IMR-90 (cell line): ENCODE results near the gene TMEM107.

Experiments
- BHLHE40 ChIP-seq: fragments of 150-350 bp; IDR thresholded peaks from 2 replicates; pipeline ENCODE4 v1.6.1; 2016; ENCODE audit warnings: mild to moderate bottlenecking, low read depth, low read length
- CEBPB ChIP-seq: IDR thresholded peaks from 2 replicates; pipeline ENCODE4 v1.6.1; 2012; ENCODE audit warnings: low read depth, low read length, improper control_type of control experiment
- CHD1 ChIP-seq: IDR thresholded peaks from 2 replicates; pipeline ENCODE4 v1.6.1; 2012; ENCODE audit warnings: low read depth, low read length, improper control_type of control experiment
- FOS ChIP-seq: fragments of 150-350 bp; IDR thresholded peaks from 2 replicates; pipeline ENCODE4 v1.6.1; 2016; ENCODE audit warnings: low read depth, low read length
- MAFK ChIP-seq: IDR thresholded peaks from 2 replicates; pipeline ENCODE4 v1.6.1; 2012; ENCODE audit warnings: low read depth, low read length, improper control_type of control experiment
- MAZ ChIP-seq: IDR thresholded peaks from 2 replicates; pipeline ENCODE4 v1.6.1; 2012; ENCODE audit warnings: low read depth, mild to moderate bottlenecking, low read length, improper control_type of control experiment, moderate library complexity, borderline replicate concordance
- MXI1 ChIP-seq: IDR thresholded peaks from 2 replicates; pipeline ENCODE4 v1.6.1; 2012; ENCODE audit warnings: low read depth, mild to moderate bottlenecking, low read length, moderate library complexity, borderline replicate concordance
- POLR2A ChIP-seq: IDR thresholded peaks from 2 replicates; pipeline ENCODE4 v1.6.1; 2012; ENCODE audit warnings: mild to moderate bottlenecking, low read depth, low read length
- RAD21 ChIP-seq: IDR thresholded peaks from 2 replicates; pipeline ENCODE4 v1.6.1; 2012; ENCODE audit warnings: low read length, improper control_type of control experiment
- RFX5 ChIP-seq: IDR thresholded peaks from 2 replicates; pipeline ENCODE4 v1.8.0; 2012; ENCODE audit warnings: low read depth, mild to moderate bottlenecking, low read length, moderate library complexity
- SMC3 ChIP-seq: fragments of 150-350 bp; IDR thresholded peaks from 2 replicates; pipeline ENCODE4 v1.6.1; 2016; ENCODE audit warnings: low read depth, mild to moderate bottlenecking, antibody characterized with exemption, low read length, moderate library complexity
- TF ChIP-seq, protein P1 (sequence below): conservative IDR thresholded peaks from 2 replicates; pipeline ENCODE4 v1.5.1; 2012; ENCODE audit warnings: mild to moderate bottlenecking, low read depth, low read length, improper control_type of control experiment
- TF ChIP-seq, protein P2 (sequence below): fragments of 150-350 bp; IDR thresholded peaks from 2 replicates; pipeline ENCODE4 v1.6.1; 2017; ENCODE audit warnings: mild to moderate bottlenecking, antibody characterized with exemption, low read length, low read depth
- TF ChIP-seq, protein P3 (sequence below): fragments of 150-350 bp; IDR thresholded peaks from 2 replicates; pipeline ENCODE4 v1.6.1; 2016; ENCODE audit warnings: low read depth, mild to moderate bottlenecking, low read length, moderate library complexity, borderline replicate concordance

DNA sequence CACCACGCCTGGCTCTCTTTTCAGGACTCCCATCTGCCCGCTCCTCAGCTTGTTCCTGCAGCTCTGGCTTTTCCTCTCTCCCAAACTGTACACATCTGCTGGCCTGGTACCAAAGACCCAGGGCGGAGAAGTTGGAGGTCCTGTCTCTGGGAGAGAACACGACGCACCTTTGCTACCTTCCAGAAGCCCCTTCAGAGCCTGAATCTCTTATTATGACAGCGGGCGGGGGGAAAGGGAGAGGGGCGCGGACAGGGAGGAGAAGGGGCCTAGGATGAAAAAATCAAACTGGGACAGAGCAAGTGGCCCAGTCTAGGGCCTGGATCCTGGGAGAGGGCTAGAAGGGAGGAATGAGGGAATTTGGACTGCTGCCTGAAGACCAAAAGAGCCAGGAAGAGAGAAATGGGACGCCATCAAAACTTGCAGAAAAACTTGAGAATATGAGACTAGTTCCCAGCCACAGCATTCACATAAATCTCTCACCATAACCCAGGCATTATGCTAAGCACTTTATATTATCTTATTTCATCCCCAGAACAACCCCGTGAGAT is 21.5 kb downstream of the TMEM107 start:
- TF ChIP-seq, protein P1, sequence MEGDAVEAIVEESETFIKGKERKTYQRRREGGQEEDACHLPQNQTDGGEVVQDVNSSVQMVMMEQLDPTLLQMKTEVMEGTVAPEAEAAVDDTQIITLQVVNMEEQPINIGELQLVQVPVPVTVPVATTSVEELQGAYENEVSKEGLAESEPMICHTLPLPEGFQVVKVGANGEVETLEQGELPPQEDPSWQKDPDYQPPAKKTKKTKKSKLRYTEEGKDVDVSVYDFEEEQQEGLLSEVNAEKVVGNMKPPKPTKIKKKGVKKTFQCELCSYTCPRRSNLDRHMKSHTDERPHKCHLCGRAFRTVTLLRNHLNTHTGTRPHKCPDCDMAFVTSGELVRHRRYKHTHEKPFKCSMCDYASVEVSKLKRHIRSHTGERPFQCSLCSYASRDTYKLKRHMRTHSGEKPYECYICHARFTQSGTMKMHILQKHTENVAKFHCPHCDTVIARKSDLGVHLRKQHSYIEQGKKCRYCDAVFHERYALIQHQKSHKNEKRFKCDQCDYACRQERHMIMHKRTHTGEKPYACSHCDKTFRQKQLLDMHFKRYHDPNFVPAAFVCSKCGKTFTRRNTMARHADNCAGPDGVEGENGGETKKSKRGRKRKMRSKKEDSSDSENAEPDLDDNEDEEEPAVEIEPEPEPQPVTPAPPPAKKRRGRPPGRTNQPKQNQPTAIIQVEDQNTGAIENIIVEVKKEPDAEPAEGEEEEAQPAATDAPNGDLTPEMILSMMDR, result no peak
- TF ChIP-seq FOS (no peak), POLR2A (no peak), CEBPB (no peak), MAFK (no peak), BHLHE40 (no peak), CHD1 (no peak; the same call in 1 of the 2 replicates), RFX5 (no peak), RAD21 (no peak), MAZ (no peak; the same call in 1 of the 2 replicates), SMC3 (no peak), MXI1 (no peak)
- TF ChIP-seq, protein P2, sequence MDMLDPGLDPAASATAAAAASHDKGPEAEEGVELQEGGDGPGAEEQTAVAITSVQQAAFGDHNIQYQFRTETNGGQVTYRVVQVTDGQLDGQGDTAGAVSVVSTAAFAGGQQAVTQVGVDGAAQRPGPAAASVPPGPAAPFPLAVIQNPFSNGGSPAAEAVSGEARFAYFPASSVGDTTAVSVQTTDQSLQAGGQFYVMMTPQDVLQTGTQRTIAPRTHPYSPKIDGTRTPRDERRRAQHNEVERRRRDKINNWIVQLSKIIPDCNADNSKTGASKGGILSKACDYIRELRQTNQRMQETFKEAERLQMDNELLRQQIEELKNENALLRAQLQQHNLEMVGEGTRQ, result no peak
- TF ChIP-seq, protein P3, sequence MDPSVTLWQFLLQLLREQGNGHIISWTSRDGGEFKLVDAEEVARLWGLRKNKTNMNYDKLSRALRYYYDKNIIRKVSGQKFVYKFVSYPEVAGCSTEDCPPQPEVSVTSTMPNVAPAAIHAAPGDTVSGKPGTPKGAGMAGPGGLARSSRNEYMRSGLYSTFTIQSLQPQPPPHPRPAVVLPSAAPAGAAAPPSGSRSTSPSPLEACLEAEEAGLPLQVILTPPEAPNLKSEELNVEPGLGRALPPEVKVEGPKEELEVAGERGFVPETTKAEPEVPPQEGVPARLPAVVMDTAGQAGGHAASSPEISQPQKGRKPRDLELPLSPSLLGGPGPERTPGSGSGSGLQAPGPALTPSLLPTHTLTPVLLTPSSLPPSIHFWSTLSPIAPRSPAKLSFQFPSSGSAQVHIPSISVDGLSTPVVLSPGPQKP, result no peak
